HG03521 (cell line): ENCODE measurements around the gene FADS1.

ENCODE experiments used
- ATAC-seq: cut with Tn5 transposase; IDR thresholded peaks from one replicate; pipeline ENCODE4 v1.9.1; 2021; ENCODE audit warnings: mild to moderate bottlenecking, moderate library complexity; ENCODE audit not compliant: unreplicated experiment

Gene FADS1

GRCh38 chr11:61846362-61847020 is 29.7 kb upstream of the FADS1 start:
- no peak for ATAC-seq

- no peak for ATAC-seq
Measured at GRCh38 chr11:61844909-61845565, 28.2 kb upstream of the FADS1 start.

GRCh38 chr11:61842528-61842820 is 25.7 kb upstream of the FADS1 start:
- no peak for ATAC-seq

- no peak for ATAC-seq
Measured at GRCh38 chr11:61841636-61842527, 25.1 kb upstream of the FADS1 start.

GRCh38 chr11:61840371-61840770 is 23.6 kb upstream of the FADS1 start:
- no peak for ATAC-seq

- no peak for ATAC-seq
Measured at GRCh38 chr11:61839742-61840141, 22.9 kb upstream of the FADS1 start.

- no peak for ATAC-seq
Measured at GRCh38 chr11:61838921-61839320, 22.1 kb upstream of the FADS1 start.

GRCh38 chr11:61838501-61838900 is 21.7 kb upstream of the FADS1 start:
- no peak for ATAC-seq

- no peak for ATAC-seq
Measured at GRCh38 chr11:61837411-61838005, 20.7 kb upstream of the FADS1 start.

- no peak for ATAC-seq
Measured at GRCh38 chr11:61836193-61836592, 19.4 kb upstream of the FADS1 start.

- peak; percentile 91 for ATAC-seq
Measured at GRCh38 chr11:61834278-61835048, 17.7 kb upstream of the FADS1 start.

GRCh38 chr11:61833926-61834277 is 17.1 kb upstream of the FADS1 start:
- ATAC-seq, result no peak

GRCh38 chr11:61833471-61833870 is 16.7 kb upstream of the FADS1 start:
- ATAC-seq, result no peak

- no peak for ATAC-seq
Measured at GRCh38 chr11:61832754-61833153, 16.0 kb upstream of the FADS1 start.

GRCh38 chr11:61832207-61832606 is 15.4 kb upstream of the FADS1 start:
- no peak for ATAC-seq

GRCh38 chr11:61830237-61831105 is 13.7 kb upstream of the FADS1 start:
- ATAC-seq, result no peak

- no peak for ATAC-seq
Measured at GRCh38 chr11:61829806-61830205, 13.0 kb upstream of the FADS1 start.

GRCh38 chr11:61828629-61829407 is 12.0 kb upstream of the FADS1 start:
- no peak for ATAC-seq

GRCh38 chr11:61828379-61828628 is 11.5 kb upstream of the FADS1 start:
- no peak for ATAC-seq
